Common myeloid progenitor, CD34-positive (primary cell): ENCODE measurements around the gene PKN2.
"Not testable (repeated sequence)": the region's sequence is repeated elsewhere in the genome, so short reads cannot be mapped to it uniquely, and the experiment has no call there.

Source experiments
- CTCF ChIA-PET: fragments of 350-600 bp; sonication (Branson Sonifier 250); formaldehyde crosslinking; loops from one replicate; lab custom pipeline; 2021; ENCODE audit warnings: antibody characterized with exemption; lab: Charles Lee
- POLR2A ChIA-PET: fragments of 350-600 bp; sonication (Branson Sonifier 250); formaldehyde crosslinking; loops from one replicate; lab custom pipeline; 2021; ENCODE audit warnings: antibody characterized with exemption; lab: Charles Lee
- DNase-seq, 3 donors: peaks; one replicate each; pipeline versions ENCODE4 v3.0.0 to v3.0.0-alpha.2; 2013
- H3K27ac ChIP-seq, 2 experiments: 1 replicate in 1 of 2; 2 replicates in 1 of 2; pipeline ENCODE4 v1.7.0; 2013; ENCODE audit warnings: inconsistent platforms in 2 of 2, low read length in 2 of 2, mild to moderate bottlenecking in 2 of 2, low read depth in 1 of 2, moderate library complexity in 1 of 2; ENCODE audit not compliant: severe bottlenecking in 2 of 2, insufficient read depth in 1 of 2, poor library complexity in 1 of 2
- H3K27me3 ChIP-seq, 5 experiments: replicated peaks in 2 of 5; 1 replicate in 3 of 5; 2 replicates in 2 of 5; pipeline versions ENCODE4 v1.6.1 to v1.7.0; 2013; ENCODE audit warnings: low read length in 4 of 5, mild to moderate bottlenecking in 2 of 5, moderate library complexity in 2 of 5, inconsistent platforms in 1 of 5; ENCODE audit not compliant: insufficient read depth in 5 of 5, control insufficient read depth in 4 of 5
- H3K36me3 ChIP-seq, 4 experiments: 1 replicate in 2 of 4; 2 replicates in 2 of 4; pipeline versions ENCODE4 v1.6.1 to v1.7.0; 2013; ENCODE audit warnings: low read length in 3 of 4, control low read depth in 1 of 4, mild to moderate bottlenecking in 1 of 4; ENCODE audit not compliant: control insufficient read depth in 4 of 4, insufficient read depth in 4 of 4
- H3K4me1 ChIP-seq, 4 experiments: 1 replicate in 3 of 4; 2 replicates in 1 of 4; pipeline versions ENCODE4 v1.6.1 to v1.7.1; 2013; ENCODE audit warnings: low read length in 3 of 4, mild to moderate bottlenecking in 3 of 4, control low read depth in 1 of 4, inconsistent platforms in 1 of 4, moderate library complexity in 1 of 4; ENCODE audit not compliant: control insufficient read depth in 4 of 4, insufficient read depth in 4 of 4; ENCODE audit errors: control extremely low read depth in 1 of 4
- H3K4me3 ChIP-seq, 7 experiments: 1 replicate in 4 of 7; 2 replicates in 3 of 7; pipeline versions ENCODE4 v1.5.1 to v1.7.0; 2013; ENCODE audit warnings: mild to moderate bottlenecking in 7 of 7, low read length in 6 of 7, moderate library complexity in 6 of 7, inconsistent platforms in 2 of 7, low read depth in 2 of 7, control low read depth in 1 of 7; ENCODE audit not compliant: insufficient read depth in 4 of 7, control insufficient read depth in 1 of 7; ENCODE audit errors: extremely low read depth in 1 of 7
- H3K9me3 ChIP-seq, 5 experiments: 1 replicate in 4 of 5; 2 replicates in 1 of 5; pipeline versions ENCODE4 v1.6.1 to v1.7.1; 2013; ENCODE audit warnings: low read length in 4 of 5, mild to moderate bottlenecking in 2 of 5, inconsistent platforms in 1 of 5, low read depth in 1 of 5, moderate library complexity in 1 of 5; ENCODE audit not compliant: control insufficient read depth in 4 of 5, insufficient read depth in 2 of 5; ENCODE audit errors: control extremely low read depth in 1 of 5
- WGBS: methylation state at CpG from one replicate; pipeline ENCODE4 v1.1.5; 2013; ENCODE audit not compliant: insufficient coverage; 5-methylcytosine and 5-hydroxymethylcytosine counted together

PKN2 gene

GRCh38 chr1:88813471-88813870, 129.4 kb downstream of the PKN2 start:
- CTCF ChIA-PET = no interaction called here

GRCh38 chr1:88819642-88820041, 135.6 kb downstream of the PKN2 start:
- peaks cover 3 to 30% (median 10%) of the 10 kb centered on the region in 4 experiments for H3K36me3 ChIP-seq
- H3K9me3 ChIP-seq, H3K27ac ChIP-seq, H3K4me1 ChIP-seq, CTCF ChIA-PET, H3K27me3 ChIP-seq, POLR2A ChIA-PET, DNase-seq, H3K4me3 ChIP-seq: not testable (repeated sequence)
- 100% methylated on average over 3 of the region's 3 CpGs for WGBS

More at GRCh38 chr1:88813471-88813870, 129.4 kb downstream of the PKN2 start:
- Histone ChIP-seq H3K4me3 (no peak overlapping the region), H3K9me3 (no peaks in the 10 kb centered on the region), H3K36me3 (peaks cover 17 to 44% (median 20%) of the 10 kb centered on the region in 4 experiments), H3K27me3 (no peaks in the 10 kb centered on the region), H3K4me1 (no peaks in the 10 kb centered on the region), H3K27ac (no peak overlapping the region)
- no peak for DNase-seq
- POLR2A ChIA-PET = no interaction called here
- WGBS = 100% methylated on average over 1 of the region's 1 CpG

GRCh38 chr1:88825721-88826120, 141.6 kb downstream of the PKN2 start:
- POLR2A ChIA-PET = no interaction called here
- CTCF ChIA-PET = no interaction called here

GRCh38 chr1:88847643-88848042, 163.6 kb downstream of the PKN2 start:
- no peak for DNase-seq
- H3K4me1 ChIP-seq = no peaks in the 10 kb centered on the region
- peaks cover 5 to 18% (median 9%) of the 10 kb centered on the region in 4 experiments for H3K36me3 ChIP-seq
- ChIA-PET POLR2A (no interaction called here), CTCF (interaction anchor here (1.0 to 1.3 kb wide), 4 partner anchors 9 to 26 kb away, joined by 3 to 5 read pairs (median 3); no protein-coding TSS in a partner anchor)
- no peak overlapping the region for H3K4me3 ChIP-seq
- H3K9me3 ChIP-seq = no peaks in the 10 kb centered on the region
- H3K27me3 ChIP-seq = no peaks in the 10 kb centered on the region
- WGBS = 100% methylated on average over 1 of the region's 1 CpG
- no peak overlapping the region for H3K27ac ChIP-seq

More at GRCh38 chr1:88825721-88826120, 141.6 kb downstream of the PKN2 start:
- no peak for DNase-seq
- no peaks in the 10 kb centered on the region for H3K27me3 ChIP-seq
- no peaks in the 10 kb centered on the region for H3K4me1 ChIP-seq
- H3K4me3 ChIP-seq = no peak overlapping the region
- peaks cover 11 to 35% (median 22%) of the 10 kb centered on the region in 4 experiments for H3K36me3 ChIP-seq
- H3K27ac ChIP-seq = no peak overlapping the region
- H3K9me3 ChIP-seq = no peaks in the 10 kb centered on the region
- WGBS = 100% methylated on average over 2 of the region's 2 CpGs

- no peaks in the 10 kb centered on the region for H3K27me3 ChIP-seq
- H3K4me1 ChIP-seq = no peaks in the 10 kb centered on the region
- H3K4me3 ChIP-seq = no peak overlapping the region
- H3K9me3 ChIP-seq = no peaks in the 10 kb centered on the region
- no peak overlapping the region for H3K27ac ChIP-seq
- ChIA-PET CTCF (interaction anchor here (1.3 kb wide), 1 partner anchor 21 kb away, joined by 3 read pairs; no protein-coding TSS in a partner anchor), POLR2A (no interaction called here)
- WGBS = 95% methylated on average over 4 of the region's 6 CpGs
- no peak for DNase-seq
- peaks cover 8 to 49% (median 25%) of the 10 kb centered on the region in 4 experiments for H3K36me3 ChIP-seq
Observed at GRCh38 chr1:88851303-88852063, 167.4 kb downstream of the PKN2 start.

- Histone ChIP-seq H3K4me3 (no peak overlapping the region), H3K36me3 (peaks cover 3 to 13% (median 9%) of the 10 kb centered on the region in 4 experiments), H3K27ac (no peak overlapping the region), H3K4me1 (no peaks in the 10 kb centered on the region), H3K9me3 (no peaks in the 10 kb centered on the region), H3K27me3 (no peaks in the 10 kb centered on the region)
- DNase-seq = no peak
- ChIA-PET CTCF (interaction anchor here (0.6 to 1.6 kb wide), 2 partner anchors 10 to 79 kb away, joined by 3 read pairs; no protein-coding TSS in a partner anchor), POLR2A (interaction anchor here (0.5 kb wide), 1 partner anchor 159 kb away, joined by 3 read pairs; no protein-coding TSS in a partner anchor)
- WGBS = 100% methylated on average over 1 of the region's 6 CpGs
Observed at GRCh38 chr1:88867743-88868521, 183.9 kb downstream of the PKN2 start.
